Trophoblast cell (in vitro differentiated cells and primary cell): Measurements from ENCODE around the gene RIN2.

Experiments used
- DNase-seq, 2 donors: peaks; one replicate each; pipeline ENCODE4 v3.0.0-alpha.2; 2016
- H2AFZ ChIP-seq: 2 replicates; pipeline ENCODE4 v1.6.1; 2013; ENCODE audit warnings: low read length, moderate library complexity, mild to moderate bottlenecking; ENCODE audit not compliant: insufficient read depth, poor library complexity
- H2AK5ac ChIP-seq: 2 replicates; pipeline ENCODE4 v1.6.1; 2013; ENCODE audit warnings: mild to moderate bottlenecking, low read length
- H2BK120ac ChIP-seq: 2 replicates; pipeline ENCODE4 v1.6.1; 2013; ENCODE audit warnings: low read length, mild to moderate bottlenecking, moderate library complexity; ENCODE audit not compliant: insufficient read depth, poor library complexity
- H2BK12ac ChIP-seq: 2 replicates; pipeline ENCODE4 v1.6.1; 2013; ENCODE audit warnings: mild to moderate bottlenecking, low read length, moderate library complexity
- H2BK5ac ChIP-seq: 2 replicates; pipeline ENCODE4 v1.6.1; 2013; ENCODE audit warnings: low read length, low read depth, moderate library complexity, mild to moderate bottlenecking; ENCODE audit not compliant: poor library complexity
- H3K14ac ChIP-seq: 2 replicates; pipeline ENCODE4 v1.6.1; 2013; ENCODE audit warnings: mild to moderate bottlenecking, low read length
- H3K18ac ChIP-seq: 2 replicates; pipeline ENCODE4 v1.6.1; 2013; ENCODE audit warnings: mild to moderate bottlenecking, low read length
- H3K23ac ChIP-seq: 2 replicates; pipeline ENCODE4 v1.6.1; 2013; ENCODE audit warnings: low read length
- H3K27ac ChIP-seq: 2 replicates; pipeline ENCODE4 v1.5.1; 2013; ENCODE audit warnings: low read depth, mild to moderate bottlenecking, inconsistent platforms, low read length, moderate library complexity
- H3K27me3 ChIP-seq: 2 replicates; pipeline ENCODE4 v1.6.1; 2013; ENCODE audit warnings: inconsistent platforms, mild to moderate bottlenecking, low read length, moderate library complexity; ENCODE audit not compliant: insufficient read depth
- H3K36me3 ChIP-seq, 2 experiments: 1 replicate in 1 of 2; 2 replicates in 1 of 2; pipeline ENCODE4 v1.6.1; 2013; ENCODE audit warnings: low read length in 2 of 2, mild to moderate bottlenecking in 2 of 2, moderate library complexity in 1 of 2; ENCODE audit not compliant: insufficient read depth in 2 of 2, control insufficient read depth in 1 of 2
- H3K4ac ChIP-seq: 2 replicates; pipeline ENCODE4 v1.6.1; 2013; ENCODE audit warnings: low read depth, mild to moderate bottlenecking, low read length, moderate library complexity
- H3K4me1 ChIP-seq, 2 experiments: 1 replicate in 1 of 2; 2 replicates in 1 of 2; pipeline ENCODE4 v1.6.1; 2013; ENCODE audit warnings: low read length in 2 of 2, mild to moderate bottlenecking in 2 of 2, moderate library complexity in 1 of 2; ENCODE audit not compliant: insufficient read depth in 2 of 2, control insufficient read depth in 1 of 2
- H3K4me2 ChIP-seq: 2 replicates; pipeline ENCODE4 v1.6.1; 2013; ENCODE audit warnings: inconsistent platforms, mild to moderate bottlenecking, low read length, moderate library complexity
- H3K4me3 ChIP-seq: 2 replicates; pipeline ENCODE4 v1.5.1; 2013; ENCODE audit warnings: mild to moderate bottlenecking, low read depth, low read length, inconsistent platforms
- H3K79me1 ChIP-seq: one replicate; pipeline ENCODE4 v1.6.1; 2013; ENCODE audit warnings: low read length
- H3K79me2 ChIP-seq: 2 replicates; pipeline ENCODE4 v1.6.1; 2013; ENCODE audit warnings: low read length, mild to moderate bottlenecking; ENCODE audit not compliant: control insufficient read depth, insufficient read depth, poor library complexity
- H3K9ac ChIP-seq: 2 replicates; pipeline ENCODE4 v1.6.1; 2013; ENCODE audit warnings: mild to moderate bottlenecking, low read length
- H3K9me3 ChIP-seq: 2 replicates; pipeline ENCODE4 v1.6.1; 2013; ENCODE audit warnings: low read depth, mild to moderate bottlenecking, control low read depth, inconsistent platforms, low read length; ENCODE audit not compliant: insufficient read depth
- H4K12ac ChIP-seq: 2 replicates; pipeline ENCODE4 v1.6.1; 2013; ENCODE audit warnings: low read depth, mild to moderate bottlenecking, low read length, moderate library complexity
- H4K8ac ChIP-seq: 2 replicates; pipeline ENCODE4 v1.6.1; 2013; ENCODE audit warnings: low read depth, mild to moderate bottlenecking, low read length, moderate library complexity
- H4K91ac ChIP-seq: one replicate; pipeline ENCODE4 v1.6.1; 2013; ENCODE audit warnings: low read depth, mild to moderate bottlenecking, low read length, moderate library complexity
- WGBS: extraction: QIAGEN DNeasy Blood & Tissue Kit; methylation state at CpG from one replicate; pipeline ENCODE4 v1.1.7; 2013; ENCODE audit warnings: missing lambda C conversion rate; ENCODE audit not compliant: insufficient read length, insufficient coverage; ENCODE audit errors: extremely low coverage; 5-methylcytosine and 5-hydroxymethylcytosine counted together

RIN2 gene

DNA sequence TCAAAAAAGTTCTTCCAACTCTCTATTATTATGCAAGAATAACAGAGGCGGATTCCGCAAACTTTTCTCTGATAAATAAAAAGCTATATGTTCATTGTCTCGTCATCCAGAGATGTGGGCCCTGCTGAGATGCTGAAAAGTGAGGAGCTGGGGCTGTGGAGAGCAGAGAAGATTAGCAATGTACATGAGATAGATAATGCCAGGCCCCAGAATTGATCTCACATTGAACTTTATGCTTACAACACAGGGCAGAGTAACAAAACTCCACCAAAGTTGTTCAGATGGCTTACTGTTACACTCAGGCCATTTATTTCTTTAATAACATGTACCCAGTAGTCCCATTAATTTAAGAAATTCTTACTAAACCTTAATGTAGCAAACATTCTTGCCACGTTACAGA lies 32.7 kb upstream of the RIN2 start:
- no peak overlapping the region for H4K12ac ChIP-seq
- WGBS, result no CpG with 5 or more reads among the region's 4 CpGs
- no peaks in the 10 kb centered on the region for H3K79me1 ChIP-seq
- H3K9me3 ChIP-seq, result no peaks in the 10 kb centered on the region
- H3K4me2 ChIP-seq, result no peak overlapping the region
- H2AK5ac ChIP-seq, result no peak overlapping the region
- no peak overlapping the region for H3K23ac ChIP-seq
- no peaks in the 10 kb centered on the region for H3K27me3 ChIP-seq
- H3K4me3 ChIP-seq, result no peak overlapping the region
- H3K9ac ChIP-seq, result no peak overlapping the region
- no peak overlapping the region for H3K4ac ChIP-seq
- no peaks in the 10 kb centered on the region for H3K4me1 ChIP-seq
- H3K79me2 ChIP-seq, result no peaks in the 10 kb centered on the region
- H2BK12ac ChIP-seq, result no peak overlapping the region
- H2BK5ac ChIP-seq, result no peak overlapping the region
- H3K36me3 ChIP-seq, result no peaks in the 10 kb centered on the region
- no peak overlapping the region for H2BK120ac ChIP-seq
- no peak overlapping the region for H3K27ac ChIP-seq
- no peak overlapping the region for H3K18ac ChIP-seq
- H3K14ac ChIP-seq, result no peak overlapping the region
- DNase-seq, result no peak
- H2AFZ ChIP-seq, result no peak overlapping the region
- H4K8ac ChIP-seq, result no peak overlapping the region
- no peak overlapping the region for H4K91ac ChIP-seq

DNA sequence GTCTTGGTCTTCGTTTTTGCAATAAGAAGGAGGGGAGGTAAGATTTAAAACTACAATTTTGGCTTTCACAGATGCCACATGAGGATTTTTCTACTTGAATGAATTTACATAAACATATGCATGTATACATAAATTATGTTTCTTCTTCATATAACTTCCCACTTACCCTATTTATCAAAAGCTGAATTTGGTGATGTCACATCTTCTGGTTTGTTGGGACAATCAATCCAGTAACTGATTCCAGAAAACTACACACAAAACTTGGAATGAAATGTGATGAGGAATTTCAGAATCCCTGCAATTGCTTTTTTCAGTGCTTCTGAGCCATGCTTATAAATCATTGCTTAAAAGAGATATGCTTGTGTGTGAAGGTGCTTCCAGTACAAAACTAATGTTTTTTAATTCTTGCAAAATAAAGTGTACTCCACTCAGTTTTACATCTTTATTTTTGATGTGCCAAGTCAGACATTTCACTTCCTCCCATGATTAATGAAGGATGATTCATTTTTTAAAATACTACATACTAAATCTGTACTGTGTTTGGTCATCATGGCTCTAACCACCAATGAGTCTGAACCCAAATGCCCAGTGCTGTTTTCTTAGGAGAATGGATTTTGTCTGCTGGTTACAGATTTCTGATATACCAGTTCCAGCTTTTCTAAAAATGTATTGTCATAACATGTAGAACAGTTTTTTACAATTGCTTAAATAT lies 32.1 kb upstream of the RIN2 start:
- Histone ChIP-seq H2AFZ (no peak overlapping the region), H3K79me1 (no peaks in the 10 kb centered on the region), H3K9me3 (no peaks in the 10 kb centered on the region), H3K4me3 (no peak overlapping the region), H3K4me2 (no peak overlapping the region), H3K9ac (no peak overlapping the region), H3K23ac (no peak overlapping the region), H2BK120ac (no peak overlapping the region), H3K79me2 (no peaks in the 10 kb centered on the region), H3K27ac (no peak overlapping the region), H3K18ac (no peak overlapping the region), H2BK12ac (no peak overlapping the region), H2BK5ac (no peak overlapping the region), H2AK5ac (no peak overlapping the region), H3K27me3 (no peaks in the 10 kb centered on the region), H3K4ac (no peak overlapping the region), H3K14ac (no peak overlapping the region), H3K36me3 (no peaks in the 10 kb centered on the region), H4K8ac (no peak overlapping the region), H4K12ac (no peak overlapping the region), H3K4me1 (no peaks in the 10 kb centered on the region), H4K91ac (no peak overlapping the region)
- no peak for DNase-seq
- no CpG with 5 or more reads among the region's 1 CpG for WGBS

DNA sequence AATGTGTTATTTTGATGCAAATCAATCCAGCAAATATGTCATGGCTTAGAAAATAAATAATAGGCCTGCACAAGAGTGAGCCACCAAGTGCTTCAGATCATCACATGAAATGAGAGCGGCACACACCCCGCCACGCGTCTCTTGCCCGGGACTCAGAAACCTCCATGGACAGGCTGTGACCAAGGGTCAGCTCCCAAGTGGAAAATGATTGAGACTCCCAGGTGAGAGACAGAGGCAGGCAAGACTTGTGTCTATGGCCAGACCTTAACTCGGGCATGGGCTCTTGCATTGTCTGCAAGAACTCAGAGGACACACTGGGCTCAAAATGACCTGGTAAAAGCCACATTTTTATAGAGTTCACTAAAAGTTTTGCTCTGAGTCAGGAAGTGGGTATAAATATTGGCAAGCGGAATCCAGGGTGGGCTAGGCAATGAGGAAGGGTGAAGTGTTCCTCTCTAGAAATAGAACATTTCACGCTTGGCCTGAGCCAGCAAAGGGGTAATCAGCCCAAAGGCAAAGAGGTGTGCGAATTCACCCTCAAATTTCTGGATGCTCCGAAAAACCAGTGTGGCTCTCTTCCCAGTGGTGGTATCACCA lies 30.7 kb upstream of the RIN2 start:
- Histone ChIP-seq H4K8ac (no peak overlapping the region), H3K36me3 (no peaks in the 10 kb centered on the region), H3K4me2 (no peak overlapping the region), H3K23ac (no peak overlapping the region), H3K4me3 (no peak overlapping the region), H3K27ac (no peak overlapping the region), H3K4me1 (no peaks in the 10 kb centered on the region), H2BK5ac (no peak overlapping the region), H3K27me3 (no peaks in the 10 kb centered on the region), H3K4ac (no peak overlapping the region), H4K91ac (no peak overlapping the region), H3K18ac (no peak overlapping the region), H2BK120ac (no peak overlapping the region), H2AFZ (no peak overlapping the region), H3K14ac (no peak overlapping the region), H3K79me2 (no peaks in the 10 kb centered on the region), H3K9me3 (no peaks in the 10 kb centered on the region), H3K9ac (no peak overlapping the region), H2BK12ac (no peak overlapping the region), H2AK5ac (no peak overlapping the region), H4K12ac (no peak overlapping the region), H3K79me1 (no peaks in the 10 kb centered on the region)
- WGBS, result no CpG with 5 or more reads among the region's 10 CpGs
- DNase-seq, result no peak

DNA sequence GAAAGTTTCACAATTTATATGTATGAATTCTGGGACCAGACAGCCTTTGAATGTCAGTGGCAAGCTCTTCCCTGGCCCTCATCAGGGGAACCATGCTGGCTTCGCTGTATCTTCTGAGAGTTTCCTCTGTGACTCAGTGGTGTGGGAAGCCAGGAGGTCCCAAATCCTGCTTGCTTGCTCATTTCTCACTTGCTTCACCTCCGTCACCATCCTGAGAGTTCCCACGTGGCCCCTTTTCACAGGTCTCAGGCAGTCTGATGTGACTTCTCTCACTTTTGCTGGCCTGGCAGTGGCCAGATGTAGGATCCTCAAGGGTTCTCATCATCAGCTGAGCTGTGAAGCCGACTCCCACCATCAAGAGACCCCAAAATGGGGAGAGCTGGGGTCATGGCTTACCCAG lies 28.4 kb upstream of the RIN2 start:
- no CpG with 5 or more reads among the region's 4 CpGs for WGBS

More for the DNA sequence above, 28.4 kb upstream of the RIN2 start:
- no peaks in the 10 kb centered on the region for H3K36me3 ChIP-seq
- H4K8ac ChIP-seq, result no peak overlapping the region
- H2BK12ac ChIP-seq, result no peak overlapping the region
- no peak overlapping the region for H3K23ac ChIP-seq
- peaks cover 1% of the 10 kb centered on the region for H3K79me1 ChIP-seq
- H3K4ac ChIP-seq, result no peak overlapping the region
- H3K4me1 ChIP-seq, result peaks cover 0 to 2% of the 10 kb centered on the region in 2 experiments
- H3K9ac ChIP-seq, result no peak overlapping the region
- no peak overlapping the region for H3K14ac ChIP-seq
- no peak overlapping the region for H2AK5ac ChIP-seq
- no peak overlapping the region for H2AFZ ChIP-seq
- no peak overlapping the region for H2BK5ac ChIP-seq
- H3K27ac ChIP-seq, result no peak overlapping the region
- H3K79me2 ChIP-seq, result no peaks in the 10 kb centered on the region
- H2BK120ac ChIP-seq, result no peak overlapping the region
- no peaks in the 10 kb centered on the region for H3K9me3 ChIP-seq
- H3K4me3 ChIP-seq, result no peak overlapping the region
- H4K91ac ChIP-seq, result no peak overlapping the region
- no peak overlapping the region for H3K4me2 ChIP-seq
- DNase-seq, result no peak
- H4K12ac ChIP-seq, result no peak overlapping the region
- H3K27me3 ChIP-seq, result no peaks in the 10 kb centered on the region
- no peak overlapping the region for H3K18ac ChIP-seq
